ENCODE measurements around the gene CCDC171.

CCDC171 gene

GRCh38 chr9:15882883-15883282 is 330.0 kb downstream of the CCDC171 start:
- Histone ChIP-seq H3K27me3 (ENCODE audit: insufficient read depth, poor library complexity, severe bottlenecking) (no peaks in the 10 kb centered on the region), H3K4me3 (replicated peaks; ENCODE audit: insufficient read depth, low read length) (no peak overlapping the region), H3K27ac (replicated peaks) (no peak overlapping the region)
- no peak for TF ChIP-seq POLR2AphosphoS5 (IDR thresholded peaks at IDR 0.05; ENCODE audit: low read depth)
- no peak for DNase-seq (ENCODE audit: low read depth in 1 of 2, low spot score in 1 of 2)

GRCh38 chr9:15885464-15885863 is 332.6 kb downstream of the CCDC171 start:
- H3K27me3 ChIP-seq (ENCODE audit: insufficient read depth, poor library complexity, severe bottlenecking): no peaks in the 10 kb centered on the region
- no peak overlapping the region for H3K4me3 ChIP-seq (replicated peaks; ENCODE audit: insufficient read depth, low read length)
- H3K27ac ChIP-seq (replicated peaks): no peak overlapping the region
- DNase-seq (ENCODE audit: low read depth in 1 of 2, low spot score in 1 of 2): no peak
- no peak for TF ChIP-seq POLR2AphosphoS5 (IDR thresholded peaks at IDR 0.05; ENCODE audit: low read depth)
- TF ChIP-seq GABPA (IDR thresholded peaks at IDR 0.05; ENCODE audit: low read depth): no peak
- no peak for TF ChIP-seq SPI1 (IDR thresholded peaks at IDR 0.05; ENCODE audit: borderline replicate concordance, low read depth)
- TF ChIP-seq CTCF (IDR thresholded peaks at IDR 0.05; ENCODE audit: insufficient read depth, low read length): no peak
- TF ChIP-seq REST (IDR thresholded peaks at IDR 0.05; ENCODE audit: insufficient replicate concordance, low read depth): no peak

- H3K27ac ChIP-seq (replicated peaks): no peak overlapping the region
- no peaks in the 10 kb centered on the region for H3K27me3 ChIP-seq (ENCODE audit: insufficient read depth, poor library complexity, severe bottlenecking)
- H3K4me3 ChIP-seq (replicated peaks; ENCODE audit: insufficient read depth, low read length): no peak overlapping the region
- no peak for TF ChIP-seq REST (IDR thresholded peaks at IDR 0.05; ENCODE audit: insufficient replicate concordance, low read depth)
- TF ChIP-seq CTCF (IDR thresholded peaks at IDR 0.05; ENCODE audit: insufficient read depth, low read length): no peak
- TF ChIP-seq SPI1 (IDR thresholded peaks at IDR 0.05; ENCODE audit: borderline replicate concordance, low read depth): no peak
- no peak for TF ChIP-seq POLR2AphosphoS5 (IDR thresholded peaks at IDR 0.05; ENCODE audit: low read depth)
- TF ChIP-seq GABPA (IDR thresholded peaks at IDR 0.05; ENCODE audit: low read depth): no peak
- no peak for DNase-seq (ENCODE audit: low read depth in 1 of 2, low spot score in 1 of 2)
These were observed 336.7 kb downstream of the CCDC171 start for GRCh38 chr9:15889555-15889954.

GRCh38 chr9:15901572-15901971 is 348.7 kb downstream of the CCDC171 start:
- DNase-seq (ENCODE audit: low read depth in 1 of 2, low spot score in 1 of 2): no peak
- Histone ChIP-seq H3K27ac (replicated peaks) (no peak overlapping the region), H3K27me3 (ENCODE audit: insufficient read depth, poor library complexity, severe bottlenecking) (no peaks in the 10 kb centered on the region), H3K4me3 (replicated peaks; ENCODE audit: insufficient read depth, low read length) (no peak overlapping the region)
- TF ChIP-seq REST (IDR thresholded peaks at IDR 0.05; ENCODE audit: insufficient replicate concordance, low read depth) (no peak), SPI1 (IDR thresholded peaks at IDR 0.05; ENCODE audit: borderline replicate concordance, low read depth) (no peak), GABPA (IDR thresholded peaks at IDR 0.05; ENCODE audit: low read depth) (no peak), POLR2AphosphoS5 (IDR thresholded peaks at IDR 0.05; ENCODE audit: low read depth) (no peak), CTCF (IDR thresholded peaks at IDR 0.05; ENCODE audit: insufficient read depth, low read length) (no peak)

Measured in HL-60 (cell line).